Measurements from ENCODE around the gene CYP46A1.

DNA sequence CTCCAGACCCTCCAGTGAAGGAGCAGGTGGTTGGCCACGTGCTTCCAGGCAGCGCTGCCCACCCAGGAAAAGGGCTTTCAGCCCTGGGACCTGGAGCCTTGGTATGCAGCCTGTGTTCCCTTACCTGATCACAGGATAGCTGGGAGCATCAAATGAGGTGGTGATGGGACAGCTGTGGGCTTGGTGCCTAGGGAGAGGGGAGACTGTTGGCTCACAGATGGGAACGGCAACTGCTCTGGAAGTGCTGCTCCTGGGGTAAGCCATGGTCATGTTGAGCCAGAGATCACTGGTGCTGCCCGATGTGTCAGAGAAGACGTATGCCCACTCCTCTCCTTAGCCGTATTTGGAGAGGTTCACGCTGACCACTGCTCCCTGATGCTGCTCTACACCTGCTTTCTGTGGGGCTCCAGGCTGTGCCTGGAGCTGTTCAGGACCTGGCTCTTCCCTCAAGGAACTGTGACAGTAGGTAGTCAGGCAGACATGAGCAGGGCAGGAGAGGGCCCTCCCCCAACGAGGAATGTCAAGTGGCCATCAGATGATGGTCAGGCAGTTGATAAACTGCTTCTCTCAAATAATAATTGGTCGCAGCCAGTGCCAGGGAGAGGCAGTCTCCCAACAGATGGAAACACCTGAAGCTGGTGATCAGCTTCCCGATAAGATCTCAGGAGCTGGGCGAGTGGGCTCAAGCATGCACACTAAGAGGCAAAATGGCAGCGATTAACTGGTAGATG lies 2.8 kb upstream of the CYP46A1 start:
- TF ChIP-seq, protein P1, sequence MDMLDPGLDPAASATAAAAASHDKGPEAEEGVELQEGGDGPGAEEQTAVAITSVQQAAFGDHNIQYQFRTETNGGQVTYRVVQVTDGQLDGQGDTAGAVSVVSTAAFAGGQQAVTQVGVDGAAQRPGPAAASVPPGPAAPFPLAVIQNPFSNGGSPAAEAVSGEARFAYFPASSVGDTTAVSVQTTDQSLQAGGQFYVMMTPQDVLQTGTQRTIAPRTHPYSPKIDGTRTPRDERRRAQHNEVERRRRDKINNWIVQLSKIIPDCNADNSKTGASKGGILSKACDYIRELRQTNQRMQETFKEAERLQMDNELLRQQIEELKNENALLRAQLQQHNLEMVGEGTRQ (IDR thresholded peaks at IDR 0.05) = no peak
- TF ChIP-seq FOSB (CRISPR knock-in tag; IDR thresholded peaks at IDR 0.05) = no peak
- TF ChIP-seq, protein P2, sequence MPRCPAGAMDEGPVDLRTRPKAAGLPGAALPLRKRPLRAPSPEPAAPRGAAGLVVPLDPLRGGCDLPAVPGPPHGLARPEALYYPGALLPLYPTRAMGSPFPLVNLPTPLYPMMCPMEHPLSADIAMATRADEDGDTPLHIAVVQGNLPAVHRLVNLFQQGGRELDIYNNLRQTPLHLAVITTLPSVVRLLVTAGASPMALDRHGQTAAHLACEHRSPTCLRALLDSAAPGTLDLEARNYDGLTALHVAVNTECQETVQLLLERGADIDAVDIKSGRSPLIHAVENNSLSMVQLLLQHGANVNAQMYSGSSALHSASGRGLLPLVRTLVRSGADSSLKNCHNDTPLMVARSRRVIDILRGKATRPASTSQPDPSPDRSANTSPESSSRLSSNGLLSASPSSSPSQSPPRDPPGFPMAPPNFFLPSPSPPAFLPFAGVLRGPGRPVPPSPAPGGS (IDR thresholded peaks at IDR 0.05) = no peak
- TF ChIP-seq, protein P3, sequence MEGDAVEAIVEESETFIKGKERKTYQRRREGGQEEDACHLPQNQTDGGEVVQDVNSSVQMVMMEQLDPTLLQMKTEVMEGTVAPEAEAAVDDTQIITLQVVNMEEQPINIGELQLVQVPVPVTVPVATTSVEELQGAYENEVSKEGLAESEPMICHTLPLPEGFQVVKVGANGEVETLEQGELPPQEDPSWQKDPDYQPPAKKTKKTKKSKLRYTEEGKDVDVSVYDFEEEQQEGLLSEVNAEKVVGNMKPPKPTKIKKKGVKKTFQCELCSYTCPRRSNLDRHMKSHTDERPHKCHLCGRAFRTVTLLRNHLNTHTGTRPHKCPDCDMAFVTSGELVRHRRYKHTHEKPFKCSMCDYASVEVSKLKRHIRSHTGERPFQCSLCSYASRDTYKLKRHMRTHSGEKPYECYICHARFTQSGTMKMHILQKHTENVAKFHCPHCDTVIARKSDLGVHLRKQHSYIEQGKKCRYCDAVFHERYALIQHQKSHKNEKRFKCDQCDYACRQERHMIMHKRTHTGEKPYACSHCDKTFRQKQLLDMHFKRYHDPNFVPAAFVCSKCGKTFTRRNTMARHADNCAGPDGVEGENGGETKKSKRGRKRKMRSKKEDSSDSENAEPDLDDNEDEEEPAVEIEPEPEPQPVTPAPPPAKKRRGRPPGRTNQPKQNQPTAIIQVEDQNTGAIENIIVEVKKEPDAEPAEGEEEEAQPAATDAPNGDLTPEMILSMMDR (IDR thresholded peaks at IDR 0.05) = no peak
